ENCODE results near the gene TNIK. TPM values are rescaled to one million over a fixed set of nuclear protein-coding genes. Genes with fewer than 3 reads are reported as not detected.
"Not testable (repeated sequence)": the region's sequence is repeated elsewhere in the genome, so short reads cannot be mapped to it uniquely, and the experiment has no call there.

TNIK gene
- total RNA-seq, 1 experiment from 2014 or later = not detected

GRCh38 chr3:171428321-171428787 lies 31.9 kb downstream of the TNIK start:
- Histone ChIP-seq H3K4me3 (ENCODE audit: low read length) (no peak overlapping the region), H3K27me3 (ENCODE audit: low read length) (no peaks in the 10 kb centered on the region), H3K9ac (ENCODE audit: low read length) (no peak overlapping the region), H3K4me2 (ENCODE audit: low read depth, low read length, poor library complexity, severe bottlenecking) (no peak overlapping the region), H3K9me3 (ENCODE audit: low read length) (no peaks in the 10 kb centered on the region), H3K79me2 (ENCODE audit: low read length) (no peaks in the 10 kb centered on the region), H3K36me3 (ENCODE audit: insufficient read depth, low read length) (no peaks in the 10 kb centered on the region), H2AFZ (ENCODE audit: low read length) (no peak overlapping the region), H3K4me1 (ENCODE audit: low read length) (no peaks in the 10 kb centered on the region), H3K27ac (ENCODE audit: low read length) (no peak overlapping the region), H4K20me1 (ENCODE audit: insufficient read depth, low read depth, low read length) (no peaks in the 10 kb centered on the region), H3K9me2 (replicated peaks; ENCODE audit: insufficient read depth, low read length) (no peaks in the 10 kb centered on the region)
- no peak for DNase-seq

DNA sequence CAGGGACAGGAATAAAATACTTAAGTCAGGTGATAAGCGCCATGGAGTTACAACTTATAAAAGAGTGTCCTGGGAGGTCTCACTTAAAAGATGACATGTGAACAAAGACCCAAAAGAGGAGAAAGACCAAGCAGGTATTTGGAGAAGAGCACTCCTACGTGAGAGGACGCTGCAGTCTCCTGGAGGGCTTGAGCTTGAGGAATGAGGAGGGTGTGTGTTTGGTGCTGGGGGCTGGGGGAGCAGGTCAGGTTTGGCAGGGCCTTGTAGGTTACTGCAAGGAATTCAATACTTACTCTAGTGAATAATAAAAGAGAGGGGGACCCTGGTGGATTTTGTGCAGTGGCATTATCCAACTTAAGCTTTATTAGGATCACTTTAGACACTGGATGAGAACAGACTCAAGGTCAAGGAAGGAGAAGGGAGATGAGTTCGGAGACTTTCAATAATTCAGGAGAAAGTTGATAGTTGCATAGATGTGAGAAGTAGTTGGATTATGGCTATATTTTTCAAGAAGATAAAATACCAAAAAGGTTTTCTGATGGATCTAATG lies 32.4 kb downstream of the TNIK start:
- Histone ChIP-seq H3K9ac (ENCODE audit: low read length) (no peak overlapping the region), H3K4me2 (ENCODE audit: low read depth, low read length, poor library complexity, severe bottlenecking) (no peak overlapping the region), H3K36me3 (ENCODE audit: insufficient read depth, low read length) (no peaks in the 10 kb centered on the region), H3K4me1 (ENCODE audit: low read length) (no peaks in the 10 kb centered on the region), H3K27me3 (ENCODE audit: low read length) (no peaks in the 10 kb centered on the region), H4K20me1 (ENCODE audit: insufficient read depth, low read depth, low read length) (no peaks in the 10 kb centered on the region), H3K9me2 (replicated peaks; ENCODE audit: insufficient read depth, low read length) (no peaks in the 10 kb centered on the region), H3K79me2 (ENCODE audit: low read length) (no peaks in the 10 kb centered on the region), H3K27ac (ENCODE audit: low read length) (no peak overlapping the region), H2AFZ (ENCODE audit: low read length) (no peak overlapping the region), H3K9me3 (ENCODE audit: low read length) (no peaks in the 10 kb centered on the region), H3K4me3 (ENCODE audit: low read length) (no peak overlapping the region)
- no peak for DNase-seq

DNA sequence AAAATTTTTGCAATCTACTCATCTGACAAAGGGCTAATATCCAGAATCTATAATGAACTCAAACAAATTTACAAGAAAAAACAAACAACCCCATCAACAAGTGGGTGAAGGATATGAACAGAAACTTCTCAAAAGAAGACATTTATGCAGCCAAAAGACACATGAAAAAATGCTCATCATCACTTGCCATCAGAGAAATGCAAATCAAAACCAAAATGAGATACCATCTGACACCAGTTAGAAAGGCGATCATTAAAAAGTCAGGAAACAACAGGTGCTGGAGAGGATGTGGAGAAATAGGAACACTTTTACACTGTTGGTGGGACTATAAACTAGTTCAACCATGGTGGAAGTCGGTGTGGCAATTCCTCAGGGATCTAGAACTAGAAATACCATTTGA lies 36.1 kb downstream of the TNIK start:
- H3K9me2 ChIP-seq (replicated peaks; ENCODE audit: insufficient read depth, low read length); H3K4me2 ChIP-seq (ENCODE audit: low read depth, low read length, poor library complexity, severe bottlenecking); H3K4me1 ChIP-seq (ENCODE audit: low read length); H3K27ac ChIP-seq (ENCODE audit: low read length); H3K27me3 ChIP-seq (ENCODE audit: low read length); H4K20me1 ChIP-seq (ENCODE audit: insufficient read depth, low read depth, low read length); H3K4me3 ChIP-seq (ENCODE audit: low read length); H3K9me3 ChIP-seq (ENCODE audit: low read length); H3K9ac ChIP-seq (ENCODE audit: low read length); H3K79me2 ChIP-seq (ENCODE audit: low read length); DNase-seq; H3K36me3 ChIP-seq (ENCODE audit: insufficient read depth, low read length); H2AFZ ChIP-seq (ENCODE audit: low read length): not testable (repeated sequence)

DNA sequence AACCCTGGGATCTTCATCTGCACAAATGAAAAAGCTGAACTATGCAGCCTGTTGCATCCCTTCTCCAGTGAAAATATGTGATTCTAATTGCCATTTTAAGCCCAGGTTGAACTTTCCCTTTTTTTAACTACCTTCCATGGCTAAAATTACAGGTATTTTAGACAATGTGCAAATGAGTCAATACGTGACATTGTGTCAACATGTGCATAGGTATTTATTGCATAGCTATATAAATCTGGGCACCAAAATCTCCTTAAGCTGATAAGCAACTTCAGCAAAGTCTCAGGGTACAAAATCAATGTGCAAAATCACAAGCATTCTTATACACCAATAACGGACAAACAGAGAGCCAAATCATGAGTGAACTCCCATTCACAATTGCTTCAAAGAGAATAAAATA lies 37.4 kb downstream of the TNIK start:
- H3K27ac ChIP-seq (ENCODE audit: low read length); H4K20me1 ChIP-seq (ENCODE audit: insufficient read depth, low read depth, low read length); H3K36me3 ChIP-seq (ENCODE audit: insufficient read depth, low read length); DNase-seq; H3K79me2 ChIP-seq (ENCODE audit: low read length); H3K4me3 ChIP-seq (ENCODE audit: low read length); H3K9ac ChIP-seq (ENCODE audit: low read length); H3K4me1 ChIP-seq (ENCODE audit: low read length); H3K27me3 ChIP-seq (ENCODE audit: low read length); H3K4me2 ChIP-seq (ENCODE audit: low read depth, low read length, poor library complexity, severe bottlenecking); H2AFZ ChIP-seq (ENCODE audit: low read length); H3K9me2 ChIP-seq (replicated peaks; ENCODE audit: insufficient read depth, low read length); H3K9me3 ChIP-seq (ENCODE audit: low read length): not testable (repeated sequence)

GRCh38 chr3:171420667-171421066 lies 39.5 kb downstream of the TNIK start:
- Histone ChIP-seq H3K4me1 (ENCODE audit: low read length) (no peaks in the 10 kb centered on the region), H3K36me3 (ENCODE audit: insufficient read depth, low read length) (no peaks in the 10 kb centered on the region), H3K27me3 (ENCODE audit: low read length) (no peaks in the 10 kb centered on the region), H3K27ac (ENCODE audit: low read length) (no peak overlapping the region), H3K9ac (ENCODE audit: low read length) (no peak overlapping the region), H4K20me1 (ENCODE audit: insufficient read depth, low read depth, low read length) (no peaks in the 10 kb centered on the region), H3K4me2 (ENCODE audit: low read depth, low read length, poor library complexity, severe bottlenecking) (no peak overlapping the region), H2AFZ (ENCODE audit: low read length) (no peak overlapping the region), H3K9me2 (replicated peaks; ENCODE audit: insufficient read depth, low read length) (no peaks in the 10 kb centered on the region), H3K79me2 (ENCODE audit: low read length) (no peaks in the 10 kb centered on the region), H3K9me3 (ENCODE audit: low read length) (no peaks in the 10 kb centered on the region), H3K4me3 (ENCODE audit: low read length) (no peak overlapping the region)
- no peak for DNase-seq

DNA sequence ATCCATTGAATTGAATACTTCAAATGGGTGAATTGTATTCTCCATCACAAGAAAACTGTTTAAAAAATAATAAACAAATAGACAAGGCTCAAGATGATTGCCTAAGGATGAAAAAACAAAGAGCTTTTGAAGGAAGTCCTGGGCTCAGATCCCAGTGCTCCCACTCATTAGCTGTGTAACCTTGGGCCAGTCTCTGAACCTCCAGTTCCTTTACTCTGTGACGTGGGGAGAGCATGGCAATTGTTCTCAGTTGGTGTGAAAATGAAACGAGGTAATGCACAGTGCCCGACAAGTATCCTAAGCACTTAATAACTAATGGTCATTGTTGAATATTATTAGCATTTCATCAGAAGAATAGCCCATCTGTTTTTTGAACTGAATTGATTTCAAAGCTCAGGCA lies 40.7 kb downstream of the TNIK start:
- Histone ChIP-seq H3K4me2 (ENCODE audit: low read depth, low read length, poor library complexity, severe bottlenecking) (no peak overlapping the region), H2AFZ (ENCODE audit: low read length) (no peak overlapping the region), H3K9ac (ENCODE audit: low read length) (no peak overlapping the region), H3K9me3 (ENCODE audit: low read length) (no peaks in the 10 kb centered on the region), H3K27ac (ENCODE audit: low read length) (no peak overlapping the region), H3K4me1 (ENCODE audit: low read length) (no peaks in the 10 kb centered on the region), H3K36me3 (ENCODE audit: insufficient read depth, low read length) (no peaks in the 10 kb centered on the region), H4K20me1 (ENCODE audit: insufficient read depth, low read depth, low read length) (no peaks in the 10 kb centered on the region), H3K27me3 (ENCODE audit: low read length) (no peaks in the 10 kb centered on the region), H3K4me3 (ENCODE audit: low read length) (no peak overlapping the region), H3K79me2 (ENCODE audit: low read length) (no peaks in the 10 kb centered on the region), H3K9me2 (replicated peaks; ENCODE audit: insufficient read depth, low read length) (no peaks in the 10 kb centered on the region)
- DNase-seq = no peak

DNA sequence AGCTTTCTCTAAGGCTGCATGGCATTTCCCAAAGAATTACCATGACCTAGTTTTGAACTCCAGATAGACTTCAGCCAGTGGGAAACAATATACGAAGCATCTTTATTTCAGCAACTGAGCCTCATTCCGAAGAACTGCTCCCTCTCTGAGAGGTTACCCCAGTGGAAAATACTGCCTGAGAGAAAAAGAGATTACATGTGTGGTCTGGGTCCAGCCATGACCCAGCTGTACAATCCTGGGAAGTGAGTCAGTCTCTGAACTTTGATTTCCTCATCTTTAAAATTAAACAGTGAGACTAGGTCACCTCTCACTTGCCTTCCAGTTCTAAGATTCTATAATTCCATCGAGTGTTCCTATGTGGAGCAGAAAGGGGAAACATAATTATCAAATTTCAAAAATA lies 42.4 kb downstream of the TNIK start:
- H3K79me2 ChIP-seq (ENCODE audit: low read length) = no peaks in the 10 kb centered on the region
- no peak for DNase-seq

DNA sequence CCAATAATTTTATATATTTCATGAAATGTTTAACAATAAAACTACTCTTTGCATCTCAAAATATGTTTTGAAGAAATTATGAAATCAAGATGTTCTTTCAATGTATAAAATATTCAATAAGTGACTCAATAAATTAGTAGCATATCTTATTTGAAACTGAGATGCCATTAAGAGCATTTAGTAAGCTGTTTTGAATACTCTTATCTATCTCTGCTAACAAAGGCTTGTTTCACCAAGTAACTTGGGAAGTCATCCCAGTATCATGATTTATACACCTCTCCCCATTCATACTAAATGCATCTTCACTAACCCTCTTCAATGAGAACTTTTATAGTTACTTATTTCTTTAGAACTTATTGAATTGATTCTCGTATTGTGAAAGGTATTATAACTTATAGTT lies 43.1 kb downstream of the TNIK start:
- Histone ChIP-seq H4K20me1 (ENCODE audit: insufficient read depth, low read depth, low read length) (no peaks in the 10 kb centered on the region), H3K4me3 (ENCODE audit: low read length) (no peak overlapping the region), H3K9ac (ENCODE audit: low read length) (no peak overlapping the region), H3K4me1 (ENCODE audit: low read length) (no peaks in the 10 kb centered on the region), H3K4me2 (ENCODE audit: low read depth, low read length, poor library complexity, severe bottlenecking) (no peak overlapping the region), H3K9me2 (replicated peaks; ENCODE audit: insufficient read depth, low read length) (no peaks in the 10 kb centered on the region), H3K36me3 (ENCODE audit: insufficient read depth, low read length) (no peaks in the 10 kb centered on the region), H2AFZ (ENCODE audit: low read length) (no peak overlapping the region), H3K79me2 (ENCODE audit: low read length) (no peaks in the 10 kb centered on the region), H3K9me3 (ENCODE audit: low read length) (no peaks in the 10 kb centered on the region), H3K27me3 (ENCODE audit: low read length) (no peaks in the 10 kb centered on the region), H3K27ac (ENCODE audit: low read length) (no peak overlapping the region)
- DNase-seq = no peak

More for the DNA sequence above, 42.4 kb downstream of the TNIK start:
- Histone ChIP-seq H3K9ac (ENCODE audit: low read length) (no peak overlapping the region), H3K9me2 (replicated peaks; ENCODE audit: insufficient read depth, low read length) (no peaks in the 10 kb centered on the region), H3K9me3 (ENCODE audit: low read length) (no peaks in the 10 kb centered on the region), H3K27ac (ENCODE audit: low read length) (no peak overlapping the region), H3K36me3 (ENCODE audit: insufficient read depth, low read length) (no peaks in the 10 kb centered on the region), H3K4me3 (ENCODE audit: low read length) (no peak overlapping the region), H3K4me2 (ENCODE audit: low read depth, low read length, poor library complexity, severe bottlenecking) (no peak overlapping the region), H3K4me1 (ENCODE audit: low read length) (no peaks in the 10 kb centered on the region), H2AFZ (ENCODE audit: low read length) (no peak overlapping the region), H4K20me1 (ENCODE audit: insufficient read depth, low read depth, low read length) (no peaks in the 10 kb centered on the region), H3K27me3 (ENCODE audit: low read length) (no peaks in the 10 kb centered on the region)

GRCh38 chr3:171416666-171417065 lies 43.5 kb downstream of the TNIK start:
- H3K27ac ChIP-seq (ENCODE audit: low read length) = no peak overlapping the region
- H3K4me2 ChIP-seq (ENCODE audit: low read depth, low read length, poor library complexity, severe bottlenecking) = no peak overlapping the region
- H3K9me3 ChIP-seq (ENCODE audit: low read length) = no peaks in the 10 kb centered on the region
- no peak for DNase-seq
- H3K9ac ChIP-seq (ENCODE audit: low read length) = no peak overlapping the region
- no peak overlapping the region for H2AFZ ChIP-seq (ENCODE audit: low read length)
- no peaks in the 10 kb centered on the region for H3K4me1 ChIP-seq (ENCODE audit: low read length)
- H3K9me2 ChIP-seq (replicated peaks; ENCODE audit: insufficient read depth, low read length) = no peaks in the 10 kb centered on the region
- no peaks in the 10 kb centered on the region for H3K27me3 ChIP-seq (ENCODE audit: low read length)
- no peaks in the 10 kb centered on the region for H4K20me1 ChIP-seq (ENCODE audit: insufficient read depth, low read depth, low read length)
- no peak overlapping the region for H3K4me3 ChIP-seq (ENCODE audit: low read length)
- no peaks in the 10 kb centered on the region for H3K79me2 ChIP-seq (ENCODE audit: low read length)
- H3K36me3 ChIP-seq (ENCODE audit: insufficient read depth, low read length) = no peaks in the 10 kb centered on the region
